DMS79 treated with DMSO at 0.1 percent for 48 hours (cell line): ENCODE data around the gene FAM78A.

Experiments
- DNase-seq: peaks from one replicate; lab custom pipeline; 2025; lab: John Stamatoyannopoulos, UW

The FAM78A gene

GRCh38 chr9:131302244-131303075, 26.1 kb upstream of the FAM78A start:
- no peak for DNase-seq

- no peak for DNase-seq
Measured at GRCh38 chr9:131300444-131300843, 24.1 kb upstream of the FAM78A start.

DNA sequence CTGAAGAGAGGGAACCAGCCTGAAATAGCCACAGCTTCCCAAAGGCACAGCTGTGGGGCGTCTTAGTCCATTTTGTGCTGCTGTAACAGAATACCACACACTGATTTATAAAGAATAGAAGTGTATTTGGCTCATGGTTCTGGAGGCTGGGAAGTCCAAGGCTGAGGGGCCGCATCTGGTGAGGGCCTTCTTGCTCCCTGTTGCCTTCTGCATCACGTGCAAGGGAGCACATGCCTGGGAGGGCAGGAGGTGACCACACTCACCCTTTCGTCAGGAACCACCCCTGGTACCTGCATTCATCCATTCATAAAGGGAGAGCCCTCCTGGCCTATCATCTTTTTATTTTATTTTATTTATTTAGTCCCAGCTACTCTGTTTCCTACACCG, 23.6 kb upstream of the FAM78A start:
- DNase-seq = no peak

DNA sequence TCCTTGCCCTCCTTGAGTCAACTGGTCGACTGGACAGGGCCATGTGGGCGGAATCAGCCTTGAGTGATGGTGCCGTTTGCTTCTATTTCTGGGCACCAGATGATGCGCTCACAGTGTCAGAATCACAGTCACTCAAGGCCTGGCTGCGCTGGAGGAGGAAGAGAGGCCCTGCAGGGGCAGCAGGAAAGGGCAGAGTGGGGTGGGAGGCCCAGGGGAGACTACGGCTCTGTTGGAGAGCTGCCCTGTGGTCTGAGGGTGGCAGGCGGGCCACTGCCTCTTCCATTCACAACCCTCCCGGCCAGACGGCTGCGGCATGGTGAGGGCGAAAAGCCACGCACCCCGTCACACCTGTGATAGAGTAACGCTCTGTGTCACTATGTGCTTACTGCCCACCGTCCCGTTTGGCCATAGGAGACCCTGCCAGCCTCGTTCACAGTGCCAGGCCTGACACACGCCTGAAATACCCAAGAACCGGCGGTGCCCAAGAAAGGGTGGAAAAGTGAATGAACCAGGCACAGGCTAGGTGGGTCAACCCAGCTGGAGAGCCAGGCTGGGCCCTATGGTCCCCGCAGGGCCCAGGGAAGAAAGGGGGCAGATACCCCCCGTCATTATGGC, 23.1 kb upstream of the FAM78A start:
- no peak for DNase-seq

DNA sequence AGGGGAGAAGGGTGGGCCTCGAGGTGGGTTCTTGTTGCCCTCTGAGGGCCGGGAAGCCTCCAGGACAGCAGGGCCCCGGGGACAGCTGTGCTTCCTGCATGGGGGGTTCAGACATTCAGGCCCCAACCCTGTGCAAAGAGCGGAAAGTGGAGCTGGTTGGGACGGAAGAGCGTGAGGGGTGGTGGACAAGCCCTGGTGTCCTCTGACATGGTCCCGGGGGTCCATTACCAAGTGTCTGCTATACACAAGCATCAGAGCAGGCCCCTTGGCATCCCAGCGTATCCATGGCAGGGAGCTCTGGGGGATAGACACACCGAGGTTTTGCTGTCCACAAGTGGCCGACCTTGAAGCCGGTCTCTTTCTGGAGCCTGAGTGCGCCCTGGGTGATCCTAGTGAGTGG, 22.5 kb upstream of the FAM78A start:
- no peak for DNase-seq

- no peak for DNase-seq
Measured at GRCh38 chr9:131298341-131298740, 22.0 kb upstream of the FAM78A start.

GRCh38 chr9:131297903-131298302, 21.6 kb upstream of the FAM78A start:
- no peak for DNase-seq

DNA sequence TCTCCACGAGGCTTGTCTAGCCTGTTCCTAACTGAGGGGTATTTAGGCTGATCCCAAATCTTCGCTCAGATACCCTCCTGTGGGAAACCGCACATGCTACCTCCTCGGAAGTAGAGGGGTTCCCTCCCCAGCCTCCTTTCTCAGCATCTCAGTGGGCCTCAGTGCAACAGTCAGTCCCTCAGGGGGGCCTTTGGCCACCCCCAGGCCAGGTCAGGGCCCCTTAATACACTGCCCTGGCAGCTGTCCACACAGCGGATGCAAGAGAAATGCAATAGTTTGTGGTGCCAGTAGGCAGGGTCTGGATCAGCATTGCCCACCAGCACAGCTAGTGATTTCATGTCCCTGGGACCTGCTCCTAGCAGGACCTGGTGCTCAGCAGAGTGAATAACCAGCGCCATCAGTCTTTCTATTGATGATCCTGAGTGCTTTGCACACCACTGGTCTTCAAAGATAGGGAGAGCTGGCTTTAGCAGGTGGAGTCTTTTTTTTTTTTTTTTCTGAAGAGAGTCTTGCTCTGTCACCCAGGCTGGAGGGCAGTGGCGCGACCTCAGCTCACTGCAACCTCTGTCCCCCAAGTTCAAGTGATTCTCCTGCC, 20.7 kb upstream of the FAM78A start:
- no peak for DNase-seq

DNA sequence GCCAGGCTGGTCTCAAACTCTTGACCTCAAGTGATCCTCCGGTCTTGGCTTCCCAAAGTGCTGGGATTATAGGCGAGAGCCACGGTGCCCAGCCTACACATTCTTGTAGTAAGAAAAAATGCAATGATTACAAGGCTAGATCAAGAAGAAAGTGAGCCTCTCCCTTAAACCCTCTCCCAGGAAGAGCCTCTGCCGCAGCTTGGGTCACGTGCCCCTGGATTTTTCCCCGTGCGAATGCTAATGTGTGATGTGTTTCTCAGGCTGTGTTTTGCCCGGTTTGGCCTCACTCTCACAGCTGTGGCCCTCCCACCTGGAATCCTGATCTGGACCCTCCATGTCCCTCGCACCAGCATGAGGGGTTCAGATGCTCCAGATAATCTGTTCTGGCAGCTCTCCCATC, 20.1 kb upstream of the FAM78A start:
- no peak for DNase-seq

DNA sequence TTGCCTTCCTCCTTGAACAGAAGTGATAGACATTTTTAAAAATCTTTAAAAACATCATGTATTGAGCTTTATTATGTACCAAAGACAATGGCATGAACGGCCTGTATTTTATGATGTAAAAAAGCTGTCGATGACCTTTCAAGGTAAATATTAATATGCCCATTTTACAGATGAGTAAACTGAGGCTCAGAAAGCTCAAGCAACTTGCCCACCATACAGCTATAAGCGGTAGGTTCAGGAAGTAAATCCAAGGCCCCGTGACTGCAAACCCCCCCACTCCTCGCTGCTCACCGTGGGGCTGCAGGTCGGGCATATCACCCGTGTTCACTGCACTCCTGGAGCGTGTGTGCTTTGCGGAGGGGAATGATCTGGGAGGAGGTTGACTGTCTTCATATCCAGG, 16.6 kb upstream of the FAM78A start:
- DNase-seq = no peak

- no peak for DNase-seq
Measured at GRCh38 chr9:131291795-131292315, 15.5 kb upstream of the FAM78A start.

DNA sequence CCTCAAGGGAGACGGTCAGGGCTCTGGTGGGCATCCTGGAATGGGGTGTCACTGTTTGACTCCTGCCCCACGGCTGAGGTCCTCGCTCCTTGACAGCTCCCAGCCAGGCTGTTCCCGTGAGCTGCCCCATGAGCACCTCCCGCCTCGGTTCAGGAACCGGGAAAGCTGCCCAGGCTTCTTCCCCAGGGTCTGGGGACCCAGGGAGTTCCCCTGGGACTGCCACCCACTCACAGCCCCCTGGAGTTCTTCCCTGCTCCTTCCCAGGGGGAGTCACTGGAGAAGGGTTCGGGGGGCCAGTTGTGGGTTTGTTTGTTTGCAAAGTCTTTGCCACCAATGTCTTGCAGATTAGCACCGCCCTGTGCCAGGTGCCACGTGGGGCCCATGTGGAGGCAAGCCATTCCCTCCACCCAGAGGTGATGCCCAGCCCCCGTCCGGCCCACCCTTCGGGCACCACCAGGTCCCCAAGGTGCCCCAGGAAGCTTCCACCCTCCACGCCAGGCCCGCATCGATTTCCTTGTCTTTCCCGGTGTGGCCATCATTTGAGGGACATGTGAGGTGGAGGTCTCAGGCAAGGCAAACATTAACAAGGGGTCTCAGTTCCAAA, 14.6 kb upstream of the FAM78A start:
- no peak for DNase-seq

DNA sequence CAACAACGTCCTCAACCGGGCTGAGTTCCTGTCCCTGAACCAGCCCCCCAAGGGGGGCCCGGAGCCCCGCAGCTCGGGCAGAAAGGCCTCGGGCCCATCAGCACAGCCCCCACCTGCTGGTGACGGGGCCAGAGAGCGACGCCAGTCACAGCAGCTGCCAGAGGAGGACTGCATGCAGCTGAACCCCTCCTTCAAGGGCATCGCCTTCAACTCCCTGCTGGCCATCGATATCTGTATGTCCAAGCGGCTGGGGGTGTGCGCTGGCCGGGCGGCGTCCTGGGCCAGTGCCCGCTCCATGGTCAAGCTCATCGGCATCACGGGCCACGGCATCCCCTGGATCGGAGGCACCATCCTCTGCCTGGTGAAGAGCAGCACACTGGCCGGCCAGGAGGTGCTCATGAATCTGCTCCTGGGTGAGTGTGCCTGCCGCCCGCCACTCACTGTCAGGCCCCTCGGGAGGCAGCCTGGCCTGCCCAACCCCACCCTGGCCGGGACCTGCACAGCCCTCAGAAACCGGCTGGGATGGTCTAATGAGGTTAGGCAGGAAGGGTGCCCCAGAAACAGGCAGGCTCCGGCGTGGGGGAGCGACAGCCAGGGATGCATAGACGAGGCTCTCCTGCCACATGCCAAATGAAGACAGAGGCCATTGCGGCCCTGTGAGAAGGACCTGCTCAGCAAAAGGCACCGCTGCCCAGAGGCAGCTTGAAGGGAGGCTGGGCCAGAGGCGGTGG, 13.9 kb upstream of the FAM78A start:
- no peak for DNase-seq

- DNase-seq = no peak
Measured at GRCh38 chr9:131289301-131290035, 13.2 kb upstream of the FAM78A start, which contains the start of gene PLPP7. PLPP7 (plus strand) TSS chr9:131289723; CDS start chr9:131289998, 275 bp downstream.

GRCh38 chr9:131288217-131288616, 11.9 kb upstream of the FAM78A start:
- DNase-seq = no peak

DNA sequence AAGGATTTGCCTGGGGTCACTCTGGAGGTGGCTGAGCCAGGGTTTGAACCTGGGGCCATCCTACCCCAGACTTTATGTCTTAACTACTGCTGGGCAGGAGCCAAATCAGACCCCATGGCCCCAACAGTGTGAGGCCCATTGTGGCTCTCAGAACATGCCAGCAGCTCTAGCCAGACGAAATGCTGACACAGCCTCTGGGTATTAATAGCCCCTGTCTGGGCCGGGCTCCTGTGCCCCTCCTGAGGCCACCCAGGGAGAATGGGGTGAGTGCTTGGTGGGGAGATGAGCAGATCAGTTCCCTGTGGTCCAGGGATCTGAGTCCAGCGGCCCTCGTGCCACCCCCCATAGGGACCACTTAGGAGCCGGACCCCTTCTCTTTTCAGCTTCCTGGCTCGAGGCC, 11.0 kb upstream of the FAM78A start:
- DNase-seq = no peak

DNA sequence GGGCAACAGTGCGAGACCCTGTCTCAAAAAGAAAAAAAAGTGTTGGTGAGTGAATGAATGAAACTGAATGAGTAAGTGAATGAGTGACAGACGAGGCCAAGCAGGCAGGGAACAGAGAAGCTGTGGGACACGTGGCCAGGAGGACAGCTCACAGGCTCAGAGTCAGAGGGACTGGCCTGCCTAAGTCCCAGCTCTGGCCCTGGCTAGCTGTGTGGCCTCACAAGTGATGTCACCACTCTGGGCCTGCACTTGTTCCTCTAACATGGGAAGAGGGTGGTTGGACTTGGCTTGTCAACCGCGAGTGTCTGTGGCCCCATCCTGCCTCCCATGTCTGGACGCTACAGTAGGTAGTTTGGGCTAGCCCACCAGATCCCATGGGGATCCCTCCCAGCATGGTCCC, 8.5 kb upstream of the FAM78A start:
- DNase-seq = no peak

GRCh38 chr9:131282688-131283422, 6.5 kb upstream of the FAM78A start:
- no peak for DNase-seq

DNA sequence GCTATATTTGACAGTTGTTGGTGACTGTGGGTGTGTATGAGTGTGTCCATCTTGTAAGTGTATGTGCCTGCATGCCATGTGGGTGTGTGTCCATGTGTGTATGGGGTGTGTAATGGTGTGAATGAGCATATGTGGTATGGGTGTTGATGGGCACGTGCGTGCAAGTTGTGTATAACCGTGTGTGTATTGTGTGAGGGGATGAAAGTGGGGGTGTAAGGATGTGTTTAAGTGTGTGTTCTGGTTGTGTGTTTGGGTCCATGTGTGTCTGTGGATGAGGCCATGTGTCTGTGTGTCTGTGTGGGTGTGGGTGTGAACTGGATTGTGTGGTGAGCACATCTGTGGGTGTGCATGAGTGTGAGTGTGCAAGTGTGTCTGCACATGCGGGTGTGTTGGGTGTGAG, 5.9 kb upstream of the FAM78A start:
- no peak for DNase-seq

DNA sequence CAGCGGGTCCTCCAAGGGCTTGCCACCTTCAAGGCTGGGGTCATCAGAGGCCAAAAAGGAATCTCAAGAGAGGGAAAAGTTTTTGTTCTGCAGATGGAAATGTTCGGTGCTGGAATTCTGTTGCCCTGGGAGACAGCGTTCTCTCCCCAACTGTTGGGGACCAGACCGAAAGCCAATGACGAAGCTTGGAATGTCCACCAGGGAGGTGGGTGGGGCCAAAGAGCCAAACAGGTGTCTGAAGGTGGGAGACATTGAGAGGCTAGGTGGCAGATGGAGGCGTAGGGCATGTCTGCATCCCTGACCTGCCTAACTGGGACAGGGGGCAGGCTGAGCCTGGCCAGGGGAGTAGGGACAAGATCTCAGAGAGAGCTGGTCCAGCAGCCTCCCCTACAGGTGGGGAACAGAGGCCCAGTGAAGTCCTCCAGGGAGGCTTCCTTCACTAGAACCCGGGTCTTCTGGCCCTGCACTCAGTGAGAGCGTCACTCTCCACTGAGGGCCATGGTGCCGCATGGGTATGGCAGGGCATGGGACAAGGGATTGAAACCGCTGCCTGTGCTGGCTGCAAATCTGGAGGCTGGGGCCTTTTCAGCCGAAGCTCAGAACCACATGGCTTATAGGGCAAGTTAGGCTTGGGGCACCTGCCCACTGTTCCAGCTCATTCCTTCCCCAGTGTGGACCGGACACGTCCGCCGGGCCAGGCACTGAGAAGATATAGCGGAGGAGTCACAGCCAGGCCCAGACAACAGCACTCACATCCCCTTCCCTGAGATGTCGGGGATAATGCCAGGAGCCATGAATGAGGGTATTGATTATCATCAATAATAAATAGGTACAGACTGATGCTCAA, 5.0 kb upstream of the FAM78A start:
- DNase-seq = no peak
